H1 (cell line): ENCODE results near the gene CFAP157. TPM values are rescaled to one million over a fixed set of nuclear protein-coding genes. Genes with fewer than 3 reads are reported as not detected.
A peak's percentile ranks its signal among the peaks of the same experiment; 100 is the strongest.

Source experiments
- ASH2L ChIP-seq: fragments of 200-600, 300-600 bp; sonication (generic); IDR thresholded peaks from one replicate; pipeline ENCODE4 v1.7.1; 2017; ENCODE audit warnings: low read length
- HDAC6 ChIP-seq: IDR thresholded peaks from one replicate; pipeline ENCODE4 v1.7.1; 2012; ENCODE audit warnings: low read depth, mild to moderate bottlenecking, inconsistent platforms, low read length, moderate library complexity
- JUN ChIP-seq: IDR thresholded peaks from 2 replicates; pipeline ENCODE4 v1.6.1; 2011; ENCODE audit warnings: low read depth, mild to moderate bottlenecking, improper control_type of control experiment, low read length
- RNF2 ChIP-seq: fragments of 200-900, 300-1000 bp; sonication (generic); IDR thresholded peaks from 2 replicates; pipeline ENCODE4 v1.7.1; 2016; ENCODE audit warnings: borderline replicate concordance, low read depth, mild to moderate bottlenecking, antibody characterized with exemption, low read length; ENCODE audit not compliant: poor library complexity, severe bottlenecking; ENCODE audit errors: missing control alignments
- polyA plus RNA-seq, 7 experiments: library from polyadenylated mRNA; depleted of rRNA in 3 of 7; stranded (reverse) in 5 of 7; unstranded in 2 of 7; fragments of >200 nt in 5 of 7; fragments of 200-250 nt in 2 of 7; gene quantifications; 1 replicate in 5 of 7; 2 replicates in 1 of 7; 4 replicates in 1 of 7; pipeline versions ENCODE4 v1.2.1 to v1.2.3, GENCODE V29; 2011 to 2013; ENCODE audit warnings: missing spikeins in 2 of 7, mixed read lengths in 2 of 7
- total RNA-seq: library from RNA; stranded (reverse); fragmentation: NEBNext Ultra II Directional; extraction: Animal tissue kit (Norgen Biotek cat#: 25700); gene quantifications from 2 replicates; pipeline ENCODE4 v1.2.1, GENCODE V29; 2021
- TF ChIP-seq, protein P1 (sequence below), 3 experiments: IDR thresholded peaks; 1 replicate in 2 of 3; 2 replicates in 1 of 3; pipeline versions ENCODE4 v1.5.1 to v1.6.1; 2011; ENCODE audit warnings: low read length in 3 of 3, mild to moderate bottlenecking in 3 of 3, inconsistent platforms in 2 of 3, low read depth in 1 of 3, moderate library complexity in 1 of 3; ENCODE audit not compliant: insufficient read depth in 1 of 3; ENCODE audit errors: control extremely low read depth in 1 of 3

The CFAP157 gene
- total and polyA plus RNA-seq, 2 of the 8 experiments (the other 6 are each of a cell fraction or from before 2014, with no cell fraction given), result not detected

- TF ChIP-seq, protein P1, sequence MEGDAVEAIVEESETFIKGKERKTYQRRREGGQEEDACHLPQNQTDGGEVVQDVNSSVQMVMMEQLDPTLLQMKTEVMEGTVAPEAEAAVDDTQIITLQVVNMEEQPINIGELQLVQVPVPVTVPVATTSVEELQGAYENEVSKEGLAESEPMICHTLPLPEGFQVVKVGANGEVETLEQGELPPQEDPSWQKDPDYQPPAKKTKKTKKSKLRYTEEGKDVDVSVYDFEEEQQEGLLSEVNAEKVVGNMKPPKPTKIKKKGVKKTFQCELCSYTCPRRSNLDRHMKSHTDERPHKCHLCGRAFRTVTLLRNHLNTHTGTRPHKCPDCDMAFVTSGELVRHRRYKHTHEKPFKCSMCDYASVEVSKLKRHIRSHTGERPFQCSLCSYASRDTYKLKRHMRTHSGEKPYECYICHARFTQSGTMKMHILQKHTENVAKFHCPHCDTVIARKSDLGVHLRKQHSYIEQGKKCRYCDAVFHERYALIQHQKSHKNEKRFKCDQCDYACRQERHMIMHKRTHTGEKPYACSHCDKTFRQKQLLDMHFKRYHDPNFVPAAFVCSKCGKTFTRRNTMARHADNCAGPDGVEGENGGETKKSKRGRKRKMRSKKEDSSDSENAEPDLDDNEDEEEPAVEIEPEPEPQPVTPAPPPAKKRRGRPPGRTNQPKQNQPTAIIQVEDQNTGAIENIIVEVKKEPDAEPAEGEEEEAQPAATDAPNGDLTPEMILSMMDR (IDR thresholded peaks at IDR 0.05; ENCODE audit: control extremely low read depth in 1 of 3, insufficient read depth in 1 of 3, low read depth in 1 of 3, low read length in 3 of 3), result no peak
- TF ChIP-seq ASH2L (peak; percentile 14), HDAC6 (no peak), RNF2 (no peak), JUN (no peak)
- TF ChIP-seq, all 59 proteins: peak for 2
These were observed 8.2 kb downstream of the CFAP157 start (continued) for GRCh38 chr9:127714951-127715469.
